ENCODE results near the gene TCP1. TPM values are rescaled to one million over a fixed set of nuclear protein-coding genes. Genes with fewer than 3 reads are reported as not detected.
"Not testable (repeated sequence)": the region's sequence is repeated elsewhere in the genome, so short reads cannot be mapped to it uniquely, and the experiment has no call there.

The TCP1 gene
- total RNA-seq, 1 donor from 2014 or later: 80.8 TPM

GRCh38 chr6:159742165-159742564 lies 47.2 kb downstream of the TCP1 start:
- H3K27me3 ChIP-seq: no peaks in the 10 kb centered on the region
- no peak overlapping the region for H3K4me3 ChIP-seq
- no peak for TF ChIP-seq POLR2A (IDR thresholded peaks at IDR 0.05)
- TF ChIP-seq, protein P1, sequence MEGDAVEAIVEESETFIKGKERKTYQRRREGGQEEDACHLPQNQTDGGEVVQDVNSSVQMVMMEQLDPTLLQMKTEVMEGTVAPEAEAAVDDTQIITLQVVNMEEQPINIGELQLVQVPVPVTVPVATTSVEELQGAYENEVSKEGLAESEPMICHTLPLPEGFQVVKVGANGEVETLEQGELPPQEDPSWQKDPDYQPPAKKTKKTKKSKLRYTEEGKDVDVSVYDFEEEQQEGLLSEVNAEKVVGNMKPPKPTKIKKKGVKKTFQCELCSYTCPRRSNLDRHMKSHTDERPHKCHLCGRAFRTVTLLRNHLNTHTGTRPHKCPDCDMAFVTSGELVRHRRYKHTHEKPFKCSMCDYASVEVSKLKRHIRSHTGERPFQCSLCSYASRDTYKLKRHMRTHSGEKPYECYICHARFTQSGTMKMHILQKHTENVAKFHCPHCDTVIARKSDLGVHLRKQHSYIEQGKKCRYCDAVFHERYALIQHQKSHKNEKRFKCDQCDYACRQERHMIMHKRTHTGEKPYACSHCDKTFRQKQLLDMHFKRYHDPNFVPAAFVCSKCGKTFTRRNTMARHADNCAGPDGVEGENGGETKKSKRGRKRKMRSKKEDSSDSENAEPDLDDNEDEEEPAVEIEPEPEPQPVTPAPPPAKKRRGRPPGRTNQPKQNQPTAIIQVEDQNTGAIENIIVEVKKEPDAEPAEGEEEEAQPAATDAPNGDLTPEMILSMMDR (IDR thresholded peaks at IDR 0.05): no peak
- TF ChIP-seq POLR2AphosphoS5 (IDR thresholded peaks at IDR 0.05; ENCODE audit: insufficient read depth in 1 of 2, low read depth in 1 of 2): no peak
- intact Hi-C loops (cut with DNase I): no loop called here
- no peak for DNase-seq (ENCODE audit: extremely low spot score in 2 of 2)
- H3K4me1 ChIP-seq: peaks cover 26% of the 10 kb centered on the region
- no peak overlapping the region for H3K27ac ChIP-seq
- no peaks in the 10 kb centered on the region for H3K9me3 ChIP-seq
- peaks cover 0 to 58% of the 10 kb centered on the region in 2 donors for H3K36me3 ChIP-seq

- no peak for DNase-seq (ENCODE audit: extremely low spot score in 2 of 2)
- no peak overlapping the region for H3K4me3 ChIP-seq
- H3K27ac ChIP-seq: no peak overlapping the region
- peaks cover 54% of the 10 kb centered on the region for H3K4me1 ChIP-seq
- H3K9me3 ChIP-seq: no peaks in the 10 kb centered on the region
- H3K27me3 ChIP-seq: no peaks in the 10 kb centered on the region
- no peak for TF ChIP-seq POLR2AphosphoS5 (IDR thresholded peaks at IDR 0.05; ENCODE audit: insufficient read depth in 1 of 2, low read depth in 1 of 2)
- TF ChIP-seq POLR2A (IDR thresholded peaks at IDR 0.05): no peak
- TF ChIP-seq, protein P1 (IDR thresholded peaks at IDR 0.05): no peak
- intact Hi-C loops (cut with DNase I): no loop called here
- H3K36me3 ChIP-seq: peaks cover 0 to 30% of the 10 kb centered on the region in 2 donors
Observed at GRCh38 chr6:159739341-159739740, 50.1 kb downstream of the TCP1 start.

- TF ChIP-seq POLR2AphosphoS5 (IDR thresholded peaks at IDR 0.05; ENCODE audit: insufficient read depth in 1 of 2, low read depth in 1 of 2) (no peak), POLR2A (IDR thresholded peaks at IDR 0.05) (no peak)
- TF ChIP-seq, protein P1 (IDR thresholded peaks at IDR 0.05): no peak
- no peak overlapping the region for H3K4me3 ChIP-seq
- no peak overlapping the region for H3K27ac ChIP-seq
- H3K4me1 ChIP-seq: peaks cover 76% of the 10 kb centered on the region
- H3K9me3 ChIP-seq: no peaks in the 10 kb centered on the region
- peaks cover 0 to 10% of the 10 kb centered on the region in 2 donors for H3K36me3 ChIP-seq
- H3K27me3 ChIP-seq: no peaks in the 10 kb centered on the region
- DNase-seq (ENCODE audit: extremely low spot score in 2 of 2): no peak
- intact Hi-C loops (cut with DNase I): no loop called here
Observed at GRCh38 chr6:159736908-159737307, 52.5 kb downstream of the TCP1 start.

- intact Hi-C loops (cut with DNase I): not testable (repeated sequence)
Observed at GRCh38 chr6:159733395-159733794, 56.0 kb downstream of the TCP1 start.

DNA sequence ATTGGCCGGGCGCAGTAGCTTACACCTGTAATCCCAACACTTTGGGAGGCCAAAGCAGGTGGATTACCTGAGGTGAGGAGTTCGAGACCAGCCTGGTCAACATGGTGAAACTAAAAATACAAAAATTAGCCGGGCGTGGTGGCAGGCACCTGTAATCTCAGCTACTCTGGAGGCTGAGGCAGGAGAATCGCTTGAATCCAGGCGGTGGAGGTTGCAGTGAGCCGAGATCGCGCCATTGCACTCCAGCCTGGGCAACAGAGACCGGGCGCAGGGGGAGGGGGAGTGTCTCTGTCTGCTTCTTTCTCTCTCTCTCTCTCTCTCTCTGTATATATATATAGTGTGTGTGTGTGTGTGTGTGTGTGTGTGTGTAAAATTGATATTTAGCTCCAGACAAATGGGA lies 56.9 kb downstream of the TCP1 start:
- H3K36me3 ChIP-seq; intact Hi-C loops (cut with DNase I); DNase-seq (ENCODE audit: extremely low spot score in 2 of 2); H3K4me3 ChIP-seq; H3K9me3 ChIP-seq; H3K27ac ChIP-seq; H3K27me3 ChIP-seq: not testable (repeated sequence)
- H3K4me1 ChIP-seq: peaks cover 89% of the 10 kb centered on the region

More at GRCh38 chr6:159733395-159733794, 56.0 kb downstream of the TCP1 start:
- H3K4me1 ChIP-seq: peaks cover 97% of the 10 kb centered on the region
- not testable (repeated sequence) for DNase-seq (ENCODE audit: extremely low spot score in 2 of 2); H3K4me3 ChIP-seq; H3K27me3 ChIP-seq; H3K36me3 ChIP-seq; H3K27ac ChIP-seq; H3K9me3 ChIP-seq

DNA sequence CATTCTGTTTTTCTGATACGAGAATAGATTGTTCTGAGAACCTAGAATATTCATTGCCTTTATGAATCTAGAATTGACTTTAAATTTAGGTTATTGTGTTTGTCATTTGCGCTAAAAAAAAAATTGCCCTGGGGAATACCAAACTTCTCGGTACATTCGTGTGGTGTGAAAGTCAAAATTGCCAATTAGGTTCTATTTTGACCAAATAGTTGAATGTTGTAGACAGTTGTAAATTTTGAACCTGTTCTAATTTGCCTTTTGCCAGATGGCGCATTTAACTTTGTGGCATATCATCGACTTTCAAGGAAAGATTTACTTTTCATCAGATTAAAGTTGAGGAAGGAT lies 59.1 kb downstream of the TCP1 start:
- Histone ChIP-seq H3K27ac (peak overlapping the region; percentile 97), H3K4me3 (peak overlapping the region in 1 of 2 donors; percentile 24), H3K4me1 (peaks cover 75% of the 10 kb centered on the region), H3K27me3 (no peaks in the 10 kb centered on the region), H3K9me3 (no peaks in the 10 kb centered on the region), H3K36me3 (no peaks in the 10 kb centered on the region)
- TF ChIP-seq POLR2AphosphoS5 (IDR thresholded peaks at IDR 0.05; ENCODE audit: insufficient read depth in 1 of 2, low read depth in 1 of 2): no peak
- TF ChIP-seq, protein P1 (IDR thresholded peaks at IDR 0.05): no peak
- TF ChIP-seq POLR2A (IDR thresholded peaks at IDR 0.05): no peak
- no peak for DNase-seq (ENCODE audit: extremely low spot score in 2 of 2)
- intact Hi-C loops (cut with DNase I): no loop called here
